ENCODE results near the gene PRR35. TPM values are rescaled to one million over a fixed set of nuclear protein-coding genes. Genes with fewer than 3 reads are reported as not detected.

PRR35 gene
- total RNA-seq, 2 experiments from 2014 or later: not detected

DNA sequence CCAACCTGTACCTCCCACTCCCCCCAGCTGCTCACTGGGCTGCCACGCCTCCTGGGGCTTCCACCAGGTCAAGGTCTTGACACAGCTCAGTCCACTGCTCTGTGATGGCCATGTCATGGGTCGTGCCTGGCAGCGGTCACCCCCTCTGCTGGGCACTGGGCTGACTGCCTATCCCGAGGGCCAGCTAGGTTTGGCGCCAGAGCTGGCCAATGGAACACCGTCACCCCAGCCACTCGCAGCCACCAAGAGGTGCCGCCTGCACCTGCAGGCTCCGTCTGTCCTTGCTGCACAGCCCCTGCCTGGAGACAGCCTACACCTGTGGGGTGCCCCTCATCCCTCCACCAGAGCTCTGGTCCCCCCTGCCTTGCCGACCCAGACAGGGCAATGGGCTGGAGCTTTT is 25.2 kb downstream of the PRR35 start:
- ATAC-seq (ENCODE audit: poor library complexity) (no peak), DNase-seq (no peak)
- no peaks in the 10 kb centered on the region for H3K27me3 ChIP-seq (ENCODE audit: control insufficient read depth in 1 of 2, insufficient read depth in 2 of 2, low read length in 2 of 2)
- H3K36me3 ChIP-seq (ENCODE audit: insufficient read depth, low read length): no peaks in the 10 kb centered on the region
- POLR2A ChIA-PET: no interaction called here
- Mint-ChIP-seq H3K36me3 (ENCODE audit: low read depth) (peaks cover 11% of the 10 kb centered on the region), H3K4me1 (ENCODE audit: low read depth) (no peaks in the 10 kb centered on the region), H3K27me3 (no peaks in the 10 kb centered on the region), H3K4me3 (peak overlapping the region; percentile 11), H3K27ac (no peak overlapping the region), H3K9me3 (no peaks in the 10 kb centered on the region)
- H3K4me1 ChIP-seq (ENCODE audit: insufficient read depth, low read length): peaks cover 18% of the 10 kb centered on the region
- CTCF ChIA-PET: interaction anchor here (0.6 kb wide), 1 partner anchor 194 kb away, joined by 4 read pairs; no protein-coding TSS in a partner anchor
- H3K27ac ChIP-seq (ENCODE audit: low read depth in 1 of 2, low read length in 2 of 2): no peak overlapping the region
- H3K4me3 ChIP-seq (ENCODE audit: low read length): no peak overlapping the region
- intact Hi-C loops (cut with DNase I, micrococcal nuclease): no loop called here
- H3K9me3 ChIP-seq (ENCODE audit: control insufficient read depth in 1 of 2, insufficient read depth in 1 of 2, low read length in 2 of 2): no peaks in the 10 kb centered on the region
- TF ChIP-seq, protein P1, sequence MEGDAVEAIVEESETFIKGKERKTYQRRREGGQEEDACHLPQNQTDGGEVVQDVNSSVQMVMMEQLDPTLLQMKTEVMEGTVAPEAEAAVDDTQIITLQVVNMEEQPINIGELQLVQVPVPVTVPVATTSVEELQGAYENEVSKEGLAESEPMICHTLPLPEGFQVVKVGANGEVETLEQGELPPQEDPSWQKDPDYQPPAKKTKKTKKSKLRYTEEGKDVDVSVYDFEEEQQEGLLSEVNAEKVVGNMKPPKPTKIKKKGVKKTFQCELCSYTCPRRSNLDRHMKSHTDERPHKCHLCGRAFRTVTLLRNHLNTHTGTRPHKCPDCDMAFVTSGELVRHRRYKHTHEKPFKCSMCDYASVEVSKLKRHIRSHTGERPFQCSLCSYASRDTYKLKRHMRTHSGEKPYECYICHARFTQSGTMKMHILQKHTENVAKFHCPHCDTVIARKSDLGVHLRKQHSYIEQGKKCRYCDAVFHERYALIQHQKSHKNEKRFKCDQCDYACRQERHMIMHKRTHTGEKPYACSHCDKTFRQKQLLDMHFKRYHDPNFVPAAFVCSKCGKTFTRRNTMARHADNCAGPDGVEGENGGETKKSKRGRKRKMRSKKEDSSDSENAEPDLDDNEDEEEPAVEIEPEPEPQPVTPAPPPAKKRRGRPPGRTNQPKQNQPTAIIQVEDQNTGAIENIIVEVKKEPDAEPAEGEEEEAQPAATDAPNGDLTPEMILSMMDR (IDR thresholded peaks at IDR 0.05): no peak

DNA sequence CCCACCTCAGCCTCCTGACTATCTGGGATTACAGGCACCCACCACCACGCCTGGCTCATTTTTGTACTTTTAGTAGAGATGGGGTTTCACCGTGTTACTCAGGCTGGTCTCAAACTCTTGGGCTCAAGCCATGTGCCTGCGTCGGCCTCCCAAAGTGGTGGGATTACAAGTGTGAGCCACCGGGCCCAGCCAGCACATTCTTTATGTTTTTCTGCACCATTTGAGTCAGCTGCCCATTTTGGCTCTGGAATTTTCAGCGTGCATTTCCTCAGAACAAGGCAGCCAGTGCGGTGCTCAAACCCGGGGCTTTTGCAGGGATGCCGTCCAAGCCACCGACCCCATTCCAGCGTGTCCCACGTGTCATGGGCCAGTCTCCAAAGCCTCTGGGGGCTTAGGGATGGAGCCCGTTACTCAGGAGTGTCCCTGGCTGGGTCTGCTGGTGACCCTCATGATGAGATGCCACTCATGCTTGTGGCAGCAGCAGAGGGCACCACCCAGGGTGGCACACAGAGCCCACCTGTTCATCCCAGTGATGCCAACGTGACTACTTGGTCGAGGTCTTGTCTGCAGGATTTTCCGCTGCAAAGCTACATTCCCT is 26.0 kb downstream of the PRR35 start:
- POLR2A ChIA-PET: no interaction called here

DNA sequence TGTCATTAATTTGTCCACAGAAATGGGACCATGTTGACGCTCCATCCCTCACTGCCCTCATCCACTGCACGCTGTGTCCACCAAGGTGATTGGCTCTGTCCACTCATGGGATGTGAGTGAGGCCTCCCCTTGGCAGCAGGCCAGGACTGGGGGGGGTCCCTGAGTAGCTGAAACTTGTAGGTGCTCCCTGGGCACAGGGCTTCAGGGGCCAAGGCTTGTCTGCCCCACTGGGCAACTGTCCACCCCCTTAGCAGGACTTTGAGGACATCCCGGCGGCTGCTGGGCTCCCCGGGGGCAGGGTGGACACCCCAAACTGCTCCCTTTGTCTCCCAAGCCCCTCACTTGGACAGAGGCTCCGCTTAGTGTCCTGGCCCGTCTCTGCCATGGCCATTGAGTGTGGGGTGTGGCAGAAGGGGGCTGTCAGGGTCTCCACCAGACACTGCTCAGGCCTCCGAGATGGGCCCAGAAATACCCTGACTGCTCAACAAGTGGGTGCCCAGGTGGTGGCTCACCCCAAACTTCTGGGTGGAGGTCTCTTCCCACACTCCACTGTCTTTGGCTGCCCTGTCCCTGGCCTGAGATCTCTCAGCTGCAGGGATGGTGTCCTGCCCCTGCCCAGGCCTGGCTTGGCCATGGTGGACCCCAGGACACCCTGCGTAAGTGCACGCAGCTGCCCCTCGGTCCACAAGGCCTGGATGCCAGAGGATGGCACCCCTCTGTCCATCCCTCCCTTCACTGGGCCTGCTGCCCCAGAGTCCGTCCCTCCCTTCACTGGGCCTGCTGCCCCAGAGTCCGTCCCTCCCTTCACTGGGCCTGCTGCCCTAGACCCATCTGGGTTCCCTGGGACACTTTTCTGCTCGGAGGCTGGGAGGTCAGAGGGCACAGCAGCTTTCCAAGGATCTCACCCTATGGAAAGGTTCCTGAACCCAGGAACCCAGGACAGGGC is 26.7 kb downstream of the PRR35 start:
- Mint-ChIP-seq H3K9me3 (no peaks in the 10 kb centered on the region), H3K27ac (peak overlapping the region; percentile 95), H3K4me1 (ENCODE audit: low read depth) (peaks cover 10% of the 10 kb centered on the region), H3K4me3 (peak overlapping the region; percentile 80), H3K27me3 (no peaks in the 10 kb centered on the region), H3K36me3 (ENCODE audit: low read depth) (peaks cover 17% of the 10 kb centered on the region)
- TF ChIP-seq, protein P1 (IDR thresholded peaks at IDR 0.05): no peak
- H3K9me3 ChIP-seq (ENCODE audit: control insufficient read depth in 1 of 2, insufficient read depth in 1 of 2, low read length in 2 of 2): no peaks in the 10 kb centered on the region
- H3K27ac ChIP-seq (ENCODE audit: low read depth in 1 of 2, low read length in 2 of 2): no peak overlapping the region
- CTCF ChIA-PET: no interaction called here
- no peaks in the 10 kb centered on the region for H3K36me3 ChIP-seq (ENCODE audit: insufficient read depth, low read length)
- intact Hi-C loops (cut with DNase I, micrococcal nuclease): no loop called here
- ATAC-seq (ENCODE audit: poor library complexity): no peak
- DNase-seq: no peak
- no peaks in the 10 kb centered on the region for H3K27me3 ChIP-seq (ENCODE audit: control insufficient read depth in 1 of 2, insufficient read depth in 2 of 2, low read length in 2 of 2)
- H3K4me3 ChIP-seq (ENCODE audit: low read length): no peak overlapping the region
- peaks cover 32% of the 10 kb centered on the region for H3K4me1 ChIP-seq (ENCODE audit: insufficient read depth, low read length)
- POLR2A ChIA-PET: interaction anchor here (2.7 kb wide), 1 partner anchor 50 kb away, joined by 18 read pairs; the partner anchor contains the start of gene METTL26

More for the DNA sequence above, 26.0 kb downstream of the PRR35 start:
- H3K4me3 ChIP-seq (ENCODE audit: low read length): no peak overlapping the region
- no peaks in the 10 kb centered on the region for H3K9me3 Mint-ChIP-seq
- H3K36me3 ChIP-seq (ENCODE audit: insufficient read depth, low read length): no peaks in the 10 kb centered on the region
- ATAC-seq (ENCODE audit: poor library complexity) (no peak), DNase-seq (no peak)
- TF ChIP-seq, protein P1 (IDR thresholded peaks at IDR 0.05): no peak
- no peak overlapping the region for H3K27ac ChIP-seq (ENCODE audit: low read depth in 1 of 2, low read length in 2 of 2)
- peaks cover 26% of the 10 kb centered on the region for H3K4me1 ChIP-seq (ENCODE audit: insufficient read depth, low read length)
- H3K36me3 Mint-ChIP-seq (ENCODE audit: low read depth): peaks cover 17% of the 10 kb centered on the region
- H3K9me3 ChIP-seq (ENCODE audit: control insufficient read depth in 1 of 2, insufficient read depth in 1 of 2, low read length in 2 of 2): no peaks in the 10 kb centered on the region
- no peaks in the 10 kb centered on the region for H3K27me3 Mint-ChIP-seq
- no peak overlapping the region for H3K27ac Mint-ChIP-seq
- no peaks in the 10 kb centered on the region for H3K27me3 ChIP-seq (ENCODE audit: control insufficient read depth in 1 of 2, insufficient read depth in 2 of 2, low read length in 2 of 2)
- peak overlapping the region; percentile 51 for H3K4me3 Mint-ChIP-seq
- H3K4me1 Mint-ChIP-seq (ENCODE audit: low read depth): peaks cover 8% of the 10 kb centered on the region
- intact Hi-C loops (cut with DNase I, micrococcal nuclease): no loop called here
- CTCF ChIA-PET: no interaction called here

Data from CD4-positive, alpha-beta T cell (primary cell).